Measurements from ENCODE around the gene CAST.

The CAST gene

DNA sequence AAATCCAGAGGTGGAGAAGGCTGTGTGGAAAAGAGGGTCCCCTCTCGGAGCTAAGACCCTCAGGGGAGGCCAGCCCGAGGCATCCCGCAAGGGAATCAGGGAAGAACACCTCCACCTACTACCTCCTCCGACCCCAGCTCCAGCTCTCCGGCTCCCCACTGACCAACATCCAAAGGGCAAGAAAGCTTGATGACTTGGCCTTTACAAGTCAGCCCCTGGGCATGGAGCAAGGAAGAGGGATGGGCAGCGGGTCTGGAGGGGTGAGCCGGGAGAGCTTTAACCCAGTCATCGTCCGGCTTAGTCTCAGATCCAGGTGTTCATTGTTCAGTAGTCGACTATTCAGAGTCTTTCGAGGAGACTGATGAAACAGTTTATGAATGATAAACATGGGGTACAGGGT is 113.5 kb downstream of the CAST start:
- no peak overlapping the region for H3K4me3 ChIP-seq
- H3K4me2 ChIP-seq: no peak overlapping the region
- no peak overlapping the region for H3K9ac ChIP-seq
- no peak overlapping the region for H3K27ac ChIP-seq
- H3K27me3 ChIP-seq: no peaks in the 10 kb centered on the region
- H3K36me3 ChIP-seq: peaks cover 96 to 100% (median 100%) of the 10 kb centered on the region in 11 experiments
- no peaks in the 10 kb centered on the region; a peak in 3 of 22 replicates for H4K20me1 ChIP-seq
- H3K4me1 ChIP-seq: peaks cover 0 to 10% (median 0%) of the 10 kb centered on the region in 10 experiments; a peak in 2 of 20 replicates
- H3K9me3 ChIP-seq (replicated peaks in 1 of 11): no peaks in the 10 kb centered on the region
- no peak for TF ChIP-seq Cebpa-rat (IDR thresholded peaks at IDR 0.05)

DNA sequence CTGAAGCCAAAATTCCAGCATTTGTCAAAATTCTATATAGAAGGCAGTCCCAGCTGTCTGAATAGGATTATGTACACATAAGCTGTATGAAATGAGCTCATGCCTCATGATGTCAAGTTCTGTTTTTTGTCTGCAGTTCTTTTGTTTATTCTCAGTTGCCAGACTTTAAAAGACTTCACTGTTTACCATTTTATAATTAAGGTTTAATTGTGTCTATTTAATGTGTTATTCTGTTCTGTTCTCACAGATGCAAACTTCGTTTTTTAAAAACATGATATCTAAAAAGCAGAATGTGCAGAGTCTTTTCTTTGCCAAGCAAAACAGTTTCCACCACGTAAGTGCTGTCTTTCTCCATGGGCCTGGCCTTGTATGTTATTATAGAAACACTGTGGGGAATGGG is 114.4 kb downstream of the CAST start:
- H3K27ac ChIP-seq: no peak overlapping the region
- TF ChIP-seq Cebpa-rat (IDR thresholded peaks at IDR 0.05): no peak
- H3K27me3 ChIP-seq: no peaks in the 10 kb centered on the region
- H3K4me3 ChIP-seq: no peak overlapping the region
- H3K36me3 ChIP-seq: peaks cover 97 to 100% (median 100%) of the 10 kb centered on the region in 11 experiments
- no peak overlapping the region for H3K4me2 ChIP-seq
- no peaks in the 10 kb centered on the region; a peak in 4 of 22 replicates for H4K20me1 ChIP-seq
- H3K4me1 ChIP-seq: peaks cover 0 to 1% (median 0%) of the 10 kb centered on the region in 10 experiments; a peak in 1 of 20 replicates
- H3K9ac ChIP-seq: no peak overlapping the region
- no peaks in the 10 kb centered on the region for H3K9me3 ChIP-seq (replicated peaks in 1 of 11)

- Histone ChIP-seq H3K4me1 (no peaks in the 10 kb centered on the region), H3K27ac (no peak overlapping the region), H3K4me3 (no peak overlapping the region), H3K36me3 (peaks cover 97 to 100% (median 100%) of the 10 kb centered on the region in 11 experiments), H3K27me3 (no peaks in the 10 kb centered on the region), H3K4me2 (no peak overlapping the region), H4K20me1 (peaks cover 0 to 5% (median 0%) of the 10 kb centered on the region in 11 experiments; a peak in 4 of 22 replicates), H3K9ac (no peak overlapping the region), H3K9me3 (replicated peaks in 1 of 11) (no peaks in the 10 kb centered on the region)
- no peak for TF ChIP-seq Cebpa-rat (IDR thresholded peaks at IDR 0.05)
These were observed 116.2 kb downstream of the CAST start for GRCh38 chr5:96778409-96778808.

DNA sequence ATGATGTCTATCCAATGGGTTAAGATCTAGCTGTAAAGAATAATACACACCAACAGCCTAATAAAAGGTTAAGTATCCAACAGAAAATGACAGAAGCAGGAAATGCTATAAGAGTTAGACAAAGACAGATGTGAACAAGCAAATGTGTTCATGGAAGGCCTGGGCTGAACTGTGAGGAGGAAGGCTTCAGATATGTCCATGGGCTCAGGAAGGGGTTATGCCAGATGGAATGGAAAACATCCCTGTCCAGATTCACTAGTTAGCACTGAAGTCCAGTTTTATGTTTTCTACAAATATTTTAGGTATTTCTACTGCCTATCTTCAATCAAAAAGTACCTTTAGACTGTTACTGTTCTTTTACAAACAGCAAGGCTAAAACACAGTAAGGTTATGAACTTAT is 118.5 kb downstream of the CAST start:
- H3K4me1 ChIP-seq: no peaks in the 10 kb centered on the region
- H3K9me3 ChIP-seq (replicated peaks in 1 of 11): no peaks in the 10 kb centered on the region
- peaks cover 98 to 100% (median 99%) of the 10 kb centered on the region in 11 experiments for H3K36me3 ChIP-seq
- TF ChIP-seq Cebpa-rat (IDR thresholded peaks at IDR 0.05): no peak
- H3K4me3 ChIP-seq: no peak overlapping the region
- H3K4me2 ChIP-seq: no peak overlapping the region
- H3K27ac ChIP-seq: no peak overlapping the region
- H3K27me3 ChIP-seq: no peaks in the 10 kb centered on the region
- peaks cover 0 to 5% (median 0%) of the 10 kb centered on the region in 11 experiments; a peak in 4 of 22 replicates for H4K20me1 ChIP-seq
- no peak overlapping the region for H3K9ac ChIP-seq

- Histone ChIP-seq H3K9me3 (replicated peaks in 1 of 11) (no peaks in the 10 kb centered on the region), H4K20me1 (peaks cover 0 to 5% (median 0%) of the 10 kb centered on the region in 11 experiments; a peak in 4 of 22 replicates), H3K4me1 (no peaks in the 10 kb centered on the region), H3K4me2 (no peak overlapping the region), H3K27me3 (no peaks in the 10 kb centered on the region), H3K4me3 (no peak overlapping the region), H3K9ac (no peak overlapping the region), H3K36me3 (peaks cover 98 to 100% (median 99%) of the 10 kb centered on the region in 11 experiments), H3K27ac (no peak overlapping the region)
- TF ChIP-seq Cebpa-rat (IDR thresholded peaks at IDR 0.05): no peak
These were observed 119.1 kb downstream of the CAST start for GRCh38 chr5:96781031-96781971.

- Histone ChIP-seq H3K27me3 (no peaks in the 10 kb centered on the region), H3K9me3 (replicated peaks in 1 of 11) (no peaks in the 10 kb centered on the region), H4K20me1 (peaks cover 0 to 5% (median 0%) of the 10 kb centered on the region in 11 experiments; a peak in 3 of 22 replicates), H3K4me3 (no peak overlapping the region), H3K36me3 (peaks cover 90 to 99% (median 98%) of the 10 kb centered on the region in 11 experiments), H3K9ac (no peak overlapping the region), H3K4me2 (no peak overlapping the region), H3K27ac (no peak overlapping the region), H3K4me1 (no peaks in the 10 kb centered on the region)
- TF ChIP-seq Cebpa-rat (IDR thresholded peaks at IDR 0.05): no peak
These were observed 121.2 kb downstream of the CAST start for GRCh38 chr5:96783326-96783725.

- Histone ChIP-seq H3K27me3 (no peaks in the 10 kb centered on the region), H3K4me1 (peaks cover 0 to 3% (median 0%) of the 10 kb centered on the region in 10 experiments; a peak in 4 of 20 replicates), H3K4me2 (no peak overlapping the region), H3K9ac (no peak overlapping the region), H4K20me1 (peaks cover 0 to 5% (median 0%) of the 10 kb centered on the region in 11 experiments; a peak in 6 of 22 replicates), H3K9me3 (replicated peaks in 1 of 11) (no peaks in the 10 kb centered on the region), H3K36me3 (peaks cover 90 to 99% (median 98%) of the 10 kb centered on the region in 11 experiments), H3K27ac (no peak overlapping the region), H3K4me3 (no peak overlapping the region)
- TF ChIP-seq Cebpa-rat (IDR thresholded peaks at IDR 0.05): no peak
These were observed 123.3 kb downstream of the CAST start for GRCh38 chr5:96785326-96786109.

DNA sequence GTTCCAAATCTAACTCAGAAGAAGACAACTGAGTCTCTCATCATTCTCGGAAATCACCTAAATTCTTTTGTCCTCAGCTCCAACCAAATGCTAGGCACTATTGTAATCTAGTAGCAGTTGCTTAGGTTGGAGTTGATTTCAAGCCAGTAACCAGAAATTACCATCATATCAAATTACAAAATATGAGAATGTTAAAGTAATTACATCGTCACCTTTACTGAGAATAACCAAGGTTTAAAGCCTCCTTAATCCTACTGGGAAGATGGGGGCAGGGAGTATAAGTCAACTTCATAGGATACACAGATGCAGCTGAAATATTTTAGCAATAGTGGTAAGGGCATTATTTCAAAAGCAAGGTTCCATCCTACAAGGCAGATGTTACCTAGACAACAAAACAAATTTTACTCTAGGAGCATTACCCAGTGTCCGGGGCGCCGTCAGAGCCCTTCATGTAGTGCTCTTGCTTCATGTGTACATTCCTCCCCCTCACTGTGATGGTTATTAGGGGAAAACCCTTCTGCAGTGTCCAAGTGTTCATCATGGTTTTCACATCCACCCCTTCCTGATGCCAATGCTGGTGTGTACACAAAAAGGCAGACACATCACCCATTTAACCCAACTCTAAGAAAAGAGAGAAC is 126.1 kb downstream of the CAST start:
- no peak overlapping the region for H3K27ac ChIP-seq
- no peak overlapping the region for H3K4me2 ChIP-seq
- no peaks in the 10 kb centered on the region for H3K9me3 ChIP-seq (replicated peaks in 1 of 11)
- H4K20me1 ChIP-seq: peaks cover 0 to 12% (median 0%) of the 10 kb centered on the region in 11 experiments; a peak in 4 of 22 replicates
- H3K4me3 ChIP-seq: no peak overlapping the region
- peaks cover 0 to 19% (median 4%) of the 10 kb centered on the region in 10 experiments; a peak in 9 of 20 replicates for H3K4me1 ChIP-seq
- no peak overlapping the region for H3K9ac ChIP-seq
- H3K36me3 ChIP-seq: peaks cover 77 to 99% (median 93%) of the 10 kb centered on the region in 11 experiments
- no peak for TF ChIP-seq Cebpa-rat (IDR thresholded peaks at IDR 0.05)
- H3K27me3 ChIP-seq: no peaks in the 10 kb centered on the region

All from BLaER1 treated with 17β-estradiol and CSF1 and Interleukin-3, amounts not matched to agents 10 nM and 100 nM (cell line).